Loucy (cell line): ENCODE results near the gene RECQL5.

ENCODE experiments used
- H2AFZ ChIP-seq: fragments of 200-600 bp; sonication (generic); 2 replicates; pipeline ENCODE4 v1.6.0; 2016; ENCODE audit warnings: antibody characterized with exemption, mild to moderate bottlenecking, low read length, moderate library complexity
- H3F3A ChIP-seq: fragments of 200-600 bp; 2 replicates; pipeline ENCODE4 v1.6.0; 2016; ENCODE audit warnings: antibody characterized with exemption, low read depth, mild to moderate bottlenecking
- H3K27me3 ChIP-seq: fragments of 200-600 bp; sonication (generic); 2 replicates; pipeline ENCODE4 v1.6.1; 2014; ENCODE audit warnings: low read length, mild to moderate bottlenecking; ENCODE audit not compliant: insufficient read depth, poor library complexity, severe bottlenecking
- H3K36me3 ChIP-seq: fragments of 200-600 bp; sonication (generic); 2 replicates; pipeline ENCODE4 v1.6.1; 2016; ENCODE audit warnings: low read length; ENCODE audit not compliant: insufficient read depth
- H3K4me1 ChIP-seq: fragments of 200-600 bp; sonication (generic); 2 replicates; pipeline ENCODE4 v1.5.1; 2014; ENCODE audit warnings: low read length, mild to moderate bottlenecking; ENCODE audit not compliant: insufficient read depth, poor library complexity, severe bottlenecking
- H3K4me2 ChIP-seq: fragments of 200-600 bp; sonication (generic); 2 replicates; pipeline ENCODE4 v1.6.0; 2014; ENCODE audit warnings: antibody characterized with exemption, low read length, low read depth, mild to moderate bottlenecking; ENCODE audit not compliant: poor library complexity, severe bottlenecking
- H3K4me3 ChIP-seq: fragments of 200-600 bp; sonication (generic); 2 replicates; pipeline ENCODE4 v1.5.1; 2014; ENCODE audit warnings: low read length, mild to moderate bottlenecking, mixed read lengths; ENCODE audit not compliant: poor library complexity, severe bottlenecking
- H3K79me2 ChIP-seq: fragments of 200-600 bp; sonication (generic); 2 replicates; pipeline ENCODE4 v1.6.1; 2014; ENCODE audit warnings: low read length; ENCODE audit not compliant: insufficient read depth
- H3K9ac ChIP-seq: fragments of 200-600 bp; sonication (generic); 2 replicates; pipeline ENCODE4 v1.6.0; 2014; ENCODE audit warnings: mild to moderate bottlenecking, low read depth, low read length, moderate library complexity; ENCODE audit not compliant: poor library complexity, severe bottlenecking
- H3K9me2 ChIP-seq: fragments of 200-600 bp; sonication (generic); replicated peaks from 2 replicates; pipeline ENCODE4 v1.6.1; 2016; ENCODE audit warnings: low read depth, low read length, mixed read lengths
- H3K9me3 ChIP-seq: fragments of 200-600 bp; sonication (generic); 2 replicates; pipeline ENCODE4 v1.6.1; 2014; ENCODE audit warnings: mild to moderate bottlenecking, antibody characterized with exemption, low read length, low read depth; ENCODE audit not compliant: insufficient read depth
- H4K20me1 ChIP-seq: fragments of 200-600 bp; sonication (generic); 2 replicates; pipeline ENCODE4 v1.6.0; 2014; ENCODE audit warnings: antibody characterized with exemption, low read length, mild to moderate bottlenecking; ENCODE audit not compliant: insufficient read depth, poor library complexity, severe bottlenecking
- CTCF ChIP-seq: fragments of 200-600 bp; sonication (generic); conservative IDR thresholded peaks from 2 replicates; pipeline ENCODE4 v1.5.1; 2014; ENCODE audit warnings: mild to moderate bottlenecking, antibody characterized with exemption, low read length
- EZH2phosphoT487 ChIP-seq: fragments of 200-600 bp; IDR thresholded peaks from 2 replicates; pipeline ENCODE4 v1.6.1; 2018; ENCODE audit warnings: antibody characterized with exemption, mild to moderate bottlenecking, moderate library complexity, borderline replicate concordance

RECQL5 gene

GRCh38 chr17:75664099-75664549 is 2.8 kb downstream of the RECQL5 start:
- TF ChIP-seq EZH2phosphoT487 (no peak), CTCF (no peak)
- H3K27me3 ChIP-seq, result no peaks in the 10 kb centered on the region
- peaks cover 26% of the 10 kb centered on the region for H3K4me1 ChIP-seq
- H3K36me3 ChIP-seq, result no peaks in the 10 kb centered on the region
- no peak overlapping the region for H3K4me2 ChIP-seq
- peaks cover 33% of the 10 kb centered on the region for H3K79me2 ChIP-seq
- no peak overlapping the region for H2AFZ ChIP-seq
- peaks cover 14% of the 10 kb centered on the region for H4K20me1 ChIP-seq
- H3K9ac ChIP-seq, result no peak overlapping the region
- no peak overlapping the region for H3K4me3 ChIP-seq
- no peaks in the 10 kb centered on the region for H3F3A ChIP-seq
- H3K9me3 ChIP-seq, result no peaks in the 10 kb centered on the region
- no peaks in the 10 kb centered on the region for H3K9me2 ChIP-seq

- Histone ChIP-seq H3K4me1 (peaks cover 13% of the 10 kb centered on the region), H2AFZ (no peak overlapping the region), H3K27me3 (no peaks in the 10 kb centered on the region), H3K9me2 (no peaks in the 10 kb centered on the region), H3F3A (no peaks in the 10 kb centered on the region), H3K9me3 (no peaks in the 10 kb centered on the region), H3K9ac (no peak overlapping the region), H3K36me3 (no peaks in the 10 kb centered on the region), H4K20me1 (peaks cover 2% of the 10 kb centered on the region), H3K4me3 (no peak overlapping the region), H3K4me2 (no peak overlapping the region), H3K79me2 (peaks cover 17% of the 10 kb centered on the region)
- TF ChIP-seq CTCF, result no peak
- TF ChIP-seq EZH2phosphoT487, result no peak
Observed at GRCh38 chr17:75662511-75662910, 4.4 kb downstream of the RECQL5 start.

- Histone ChIP-seq H3K79me2 (peaks cover 10% of the 10 kb centered on the region; the same call in 1 of the 2 replicates), H3K4me1 (peaks cover 12% of the 10 kb centered on the region), H4K20me1 (no peaks in the 10 kb centered on the region), H3K27me3 (no peaks in the 10 kb centered on the region), H3K4me2 (no peak overlapping the region), H3K36me3 (no peaks in the 10 kb centered on the region), H2AFZ (no peak overlapping the region), H3K4me3 (no peak overlapping the region), H3K9me2 (no peaks in the 10 kb centered on the region), H3F3A (no peaks in the 10 kb centered on the region), H3K9ac (no peak overlapping the region), H3K9me3 (no peaks in the 10 kb centered on the region)
- no peak for TF ChIP-seq CTCF
- TF ChIP-seq EZH2phosphoT487, result no peak
Observed at GRCh38 chr17:75661531-75661930, 5.4 kb downstream of the RECQL5 start.
